ENCODE data around the gene INAFM2.

- no peak for TF ChIP-seq EZH2 (IDR thresholded peaks at IDR 0.05; ENCODE audit: borderline replicate concordance)
- no peak for TF ChIP-seq EZH2phosphoT487 (IDR thresholded peaks at IDR 0.05; ENCODE audit: low read depth, severe bottlenecking, unreplicated experiment)
- no peak for TF ChIP-seq CTCF (IDR thresholded peaks at IDR 0.05; ENCODE audit: poor library complexity)
Measured at GRCh38 chr15:40306371-40306770, 17.1 kb upstream of the INAFM2 start.

Measured in hepatocyte (in vitro differentiated cells).